ENCODE results near the gene DAPK1. TPM values are rescaled to one million over a fixed set of nuclear protein-coding genes. Genes with fewer than 3 reads are reported as not detected.

DAPK1 gene
- total and polyA plus RNA-seq, 2 experiments from 2014 or later = 44.4 to 62.3 TPM

- no peak overlapping the region for H3K4me3 ChIP-seq
- no peaks in the 10 kb centered on the region for H3K9me2 ChIP-seq (replicated peaks; ENCODE audit: insufficient read depth)
- H3K4me1 ChIP-seq (ENCODE audit: insufficient read depth) = no peaks in the 10 kb centered on the region
- no peak for DNase-seq (ENCODE audit: low spot score)
- no peaks in the 10 kb centered on the region for H4K20me1 ChIP-seq (ENCODE audit: insufficient read depth, poor library complexity, severe bottlenecking)
- no peak overlapping the region for H3K27ac ChIP-seq
- no peak overlapping the region for H3K4me2 ChIP-seq
- H2AFZ ChIP-seq = no peak overlapping the region
- no peaks in the 10 kb centered on the region for H3K36me3 ChIP-seq (replicated peaks; ENCODE audit: insufficient read depth, low read depth)
- no peak for TF ChIP-seq EZH2 (IDR thresholded peaks at IDR 0.05; ENCODE audit: borderline replicate concordance)
- H3K9me3 ChIP-seq (ENCODE audit: low read depth) = no peaks in the 10 kb centered on the region
- no peaks in the 10 kb centered on the region for H3K27me3 ChIP-seq
- WGBS (ENCODE audit: low lambda C conversion rate, missing lambda C conversion rate) = 88% methylated on average over 6 of the region's 6 CpGs
- H3K79me2 ChIP-seq = peaks cover 72% of the 10 kb centered on the region
Observed at GRCh38 chr9:87528969-87529368, 31.3 kb downstream of the DAPK1 start.

DNA sequence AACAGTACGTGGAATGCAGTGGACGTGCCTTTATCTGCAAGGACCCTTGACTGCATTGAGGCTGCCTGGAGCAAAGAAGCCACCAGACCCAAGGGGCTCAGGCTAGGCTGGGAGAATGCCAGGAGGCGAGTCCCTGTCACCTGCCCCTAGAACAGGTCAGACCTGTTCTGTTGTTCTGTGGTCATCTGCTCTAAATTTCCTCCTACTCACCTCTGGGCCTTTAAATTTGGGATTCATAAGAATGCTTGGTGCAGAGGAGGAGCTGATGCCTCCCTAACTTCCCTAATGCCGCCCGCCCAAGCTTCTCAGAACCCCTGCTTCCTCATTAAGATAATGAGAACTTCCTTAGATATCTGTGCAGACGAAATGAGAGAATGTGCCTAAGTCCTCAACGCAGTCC is 32.0 kb downstream of the DAPK1 start:
- Histone ChIP-seq H3K4me2 (no peak overlapping the region), H4K20me1 (ENCODE audit: insufficient read depth, poor library complexity, severe bottlenecking) (no peaks in the 10 kb centered on the region), H3K9me3 (ENCODE audit: low read depth) (no peaks in the 10 kb centered on the region), H3K79me2 (peaks cover 70% of the 10 kb centered on the region), H2AFZ (no peak overlapping the region), H3K4me3 (no peak overlapping the region), H3K27me3 (no peaks in the 10 kb centered on the region), H3K36me3 (replicated peaks; ENCODE audit: insufficient read depth, low read depth) (no peaks in the 10 kb centered on the region), H3K27ac (no peak overlapping the region), H3K4me1 (ENCODE audit: insufficient read depth) (no peaks in the 10 kb centered on the region), H3K9me2 (replicated peaks; ENCODE audit: insufficient read depth) (no peaks in the 10 kb centered on the region)
- 78% methylated on average over 7 of the region's 7 CpGs for WGBS (ENCODE audit: low lambda C conversion rate, missing lambda C conversion rate)
- no peak for DNase-seq (ENCODE audit: low spot score)
- TF ChIP-seq, protein P1, sequence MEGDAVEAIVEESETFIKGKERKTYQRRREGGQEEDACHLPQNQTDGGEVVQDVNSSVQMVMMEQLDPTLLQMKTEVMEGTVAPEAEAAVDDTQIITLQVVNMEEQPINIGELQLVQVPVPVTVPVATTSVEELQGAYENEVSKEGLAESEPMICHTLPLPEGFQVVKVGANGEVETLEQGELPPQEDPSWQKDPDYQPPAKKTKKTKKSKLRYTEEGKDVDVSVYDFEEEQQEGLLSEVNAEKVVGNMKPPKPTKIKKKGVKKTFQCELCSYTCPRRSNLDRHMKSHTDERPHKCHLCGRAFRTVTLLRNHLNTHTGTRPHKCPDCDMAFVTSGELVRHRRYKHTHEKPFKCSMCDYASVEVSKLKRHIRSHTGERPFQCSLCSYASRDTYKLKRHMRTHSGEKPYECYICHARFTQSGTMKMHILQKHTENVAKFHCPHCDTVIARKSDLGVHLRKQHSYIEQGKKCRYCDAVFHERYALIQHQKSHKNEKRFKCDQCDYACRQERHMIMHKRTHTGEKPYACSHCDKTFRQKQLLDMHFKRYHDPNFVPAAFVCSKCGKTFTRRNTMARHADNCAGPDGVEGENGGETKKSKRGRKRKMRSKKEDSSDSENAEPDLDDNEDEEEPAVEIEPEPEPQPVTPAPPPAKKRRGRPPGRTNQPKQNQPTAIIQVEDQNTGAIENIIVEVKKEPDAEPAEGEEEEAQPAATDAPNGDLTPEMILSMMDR (IDR thresholded peaks at IDR 0.05; ENCODE audit: poor library complexity) = no peak
- no peak for TF ChIP-seq EZH2phosphoT487 (IDR thresholded peaks at IDR 0.05; ENCODE audit: low read depth, severe bottlenecking, unreplicated experiment)
- no peak for TF ChIP-seq EZH2 (IDR thresholded peaks at IDR 0.05; ENCODE audit: borderline replicate concordance)

- no peak overlapping the region for H3K27ac ChIP-seq
- no peaks in the 10 kb centered on the region for H3K27me3 ChIP-seq
- H3K36me3 ChIP-seq (replicated peaks; ENCODE audit: insufficient read depth, low read depth) = no peaks in the 10 kb centered on the region
- no peak for TF ChIP-seq EZH2phosphoT487 (IDR thresholded peaks at IDR 0.05; ENCODE audit: low read depth, severe bottlenecking, unreplicated experiment)
- TF ChIP-seq, protein P1 (IDR thresholded peaks at IDR 0.05; ENCODE audit: poor library complexity) = no peak
- no peak for TF ChIP-seq EZH2 (IDR thresholded peaks at IDR 0.05; ENCODE audit: borderline replicate concordance)
- H3K4me1 ChIP-seq (ENCODE audit: insufficient read depth) = no peaks in the 10 kb centered on the region
- H3K9me3 ChIP-seq (ENCODE audit: low read depth) = no peaks in the 10 kb centered on the region
- no peaks in the 10 kb centered on the region for H3K9me2 ChIP-seq (replicated peaks; ENCODE audit: insufficient read depth)
- DNase-seq (ENCODE audit: low spot score) = no peak
- 82% methylated on average over 4 of the region's 4 CpGs for WGBS (ENCODE audit: low lambda C conversion rate, missing lambda C conversion rate)
- H3K4me3 ChIP-seq = no peak overlapping the region
- H3K4me2 ChIP-seq = no peak overlapping the region
- no peak overlapping the region for H2AFZ ChIP-seq
- peaks cover 65% of the 10 kb centered on the region for H3K79me2 ChIP-seq
- no peaks in the 10 kb centered on the region for H4K20me1 ChIP-seq (ENCODE audit: insufficient read depth, poor library complexity, severe bottlenecking)
Observed at GRCh38 chr9:87530716-87531115, 33.0 kb downstream of the DAPK1 start.

DNA sequence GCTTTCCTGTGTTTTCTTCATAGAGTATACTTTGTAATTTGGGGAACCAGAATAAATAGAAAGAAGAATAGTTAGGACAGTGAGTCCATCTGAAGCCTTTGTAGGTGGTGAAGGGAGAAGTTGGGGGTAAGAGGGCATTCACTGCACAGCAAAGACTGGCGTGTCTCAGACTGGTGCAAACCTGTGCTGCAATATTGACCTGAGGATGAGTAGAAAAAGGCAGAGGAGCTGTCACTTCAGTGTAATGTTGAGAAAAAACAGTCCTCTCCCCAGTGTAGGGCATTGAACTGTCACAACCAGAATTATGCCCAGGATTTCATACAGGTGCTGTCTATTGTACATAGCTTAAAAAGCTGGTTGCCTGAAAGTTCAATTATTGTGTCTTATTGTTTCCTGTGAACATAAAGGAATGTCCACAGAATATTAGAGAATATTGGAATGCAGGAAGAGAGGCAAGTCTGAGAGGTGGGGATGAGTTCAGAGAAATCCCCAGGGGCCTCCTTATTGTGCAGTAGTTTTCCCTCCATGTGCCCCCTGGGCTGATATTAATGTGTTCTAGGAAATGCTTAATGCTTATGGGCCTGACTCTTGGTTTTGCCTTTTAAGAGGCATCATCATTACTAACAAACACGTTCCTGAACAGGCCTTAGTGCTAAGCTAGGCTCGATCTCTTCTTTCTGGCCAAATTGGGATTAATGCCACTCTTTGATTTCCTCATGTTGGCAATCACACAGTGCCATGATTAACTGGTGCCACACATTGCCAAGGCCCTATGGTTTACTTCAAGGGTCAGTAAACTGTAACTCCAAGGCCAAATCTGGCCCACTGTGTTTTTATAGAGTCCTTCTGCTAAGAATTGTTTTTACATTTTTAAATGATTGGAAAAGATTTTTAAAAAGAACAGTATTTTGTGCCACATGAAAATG is 34.0 kb downstream of the DAPK1 start:
- Histone ChIP-seq H3K79me2 (peaks cover 58% of the 10 kb centered on the region), H3K9me3 (ENCODE audit: low read depth) (no peaks in the 10 kb centered on the region), H3K4me1 (ENCODE audit: insufficient read depth) (no peaks in the 10 kb centered on the region), H3K4me2 (no peak overlapping the region), H3K27ac (no peak overlapping the region), H3K9me2 (replicated peaks; ENCODE audit: insufficient read depth) (no peaks in the 10 kb centered on the region), H3K36me3 (replicated peaks; ENCODE audit: insufficient read depth, low read depth) (no peaks in the 10 kb centered on the region), H3K4me3 (no peak overlapping the region), H4K20me1 (ENCODE audit: insufficient read depth, poor library complexity, severe bottlenecking) (no peaks in the 10 kb centered on the region), H3K27me3 (no peaks in the 10 kb centered on the region), H2AFZ (no peak overlapping the region)
- TF ChIP-seq EZH2phosphoT487 (IDR thresholded peaks at IDR 0.05; ENCODE audit: low read depth, severe bottlenecking, unreplicated experiment) = no peak
- no peak for DNase-seq (ENCODE audit: low spot score)
- WGBS (ENCODE audit: low lambda C conversion rate, missing lambda C conversion rate) = 72% methylated on average over 3 of the region's 3 CpGs
